GM19468 (cell line): Measurements from ENCODE around the gene KRTAP1-3.
"Not testable (repeated sequence)": the region's sequence is repeated elsewhere in the genome, so short reads cannot be mapped to it uniquely, and the experiment has no call there.

Experiments
- ATAC-seq: cut with Tn5 transposase; IDR thresholded peaks from one replicate; pipeline ENCODE4 v1.9.1; 2021; ENCODE audit warnings: mild to moderate bottlenecking, moderate library complexity, moderate number of reproducible peaks; ENCODE audit not compliant: unreplicated experiment; ENCODE audit errors: extremely low read depth

Gene KRTAP1-3

GRCh38 chr17:41055130-41055529 is 20.5 kb upstream of the KRTAP1-3 start, which contains the start of gene KRTAP2-2:
Gene KRTAP2-2, minus strand, starts transcription at chr17:41055230. Its CDS starts 19 bp downstream, at chr17:41055211.
- not testable (repeated sequence) for ATAC-seq

GRCh38 chr17:41054556-41054955 is 19.9 kb upstream of the KRTAP1-3 start:
- not testable (repeated sequence) for ATAC-seq

DNA sequence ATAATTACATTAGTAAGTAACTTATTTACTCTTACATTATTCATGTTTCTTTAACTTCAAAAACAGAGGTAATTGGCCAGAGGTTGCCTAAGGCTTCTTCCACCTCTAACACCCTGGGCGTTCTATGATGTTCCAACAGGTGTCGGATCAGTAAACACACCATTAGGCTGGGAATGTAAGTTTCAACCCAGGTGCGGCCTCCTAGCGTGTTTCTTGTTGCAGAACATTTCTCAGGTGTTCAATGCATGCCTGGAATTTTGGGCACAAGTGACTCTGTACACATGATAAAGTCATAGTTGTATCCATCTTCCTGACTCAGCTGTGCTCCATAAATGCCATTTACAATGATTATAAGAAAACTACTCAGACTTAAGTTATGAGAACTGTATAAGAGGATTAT is 19.4 kb upstream of the KRTAP1-3 start:
- no peak for ATAC-seq

GRCh38 chr17:41052566-41052965 is 17.9 kb upstream of the KRTAP1-3 start:
- no peak for ATAC-seq

DNA sequence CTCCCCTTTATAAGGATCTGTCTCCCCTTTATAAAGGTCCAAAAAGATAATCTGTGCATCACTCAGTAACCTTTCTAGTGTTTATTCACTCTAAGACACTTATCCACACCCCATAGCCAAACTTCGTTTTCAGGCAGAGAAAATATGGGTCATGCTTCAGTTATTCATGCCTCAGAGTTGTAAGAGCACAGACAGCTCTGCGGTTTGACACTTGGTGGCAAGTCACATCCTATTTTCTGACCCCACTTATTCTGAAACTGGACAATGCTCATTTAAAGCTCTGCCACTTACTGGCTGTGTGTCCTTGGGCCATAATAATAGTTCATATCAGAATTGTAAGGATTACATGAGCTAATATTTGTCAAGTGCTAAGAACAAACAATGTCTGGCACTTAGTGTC is 14.4 kb upstream of the KRTAP1-3 start:
- ATAC-seq, result no peak

DNA sequence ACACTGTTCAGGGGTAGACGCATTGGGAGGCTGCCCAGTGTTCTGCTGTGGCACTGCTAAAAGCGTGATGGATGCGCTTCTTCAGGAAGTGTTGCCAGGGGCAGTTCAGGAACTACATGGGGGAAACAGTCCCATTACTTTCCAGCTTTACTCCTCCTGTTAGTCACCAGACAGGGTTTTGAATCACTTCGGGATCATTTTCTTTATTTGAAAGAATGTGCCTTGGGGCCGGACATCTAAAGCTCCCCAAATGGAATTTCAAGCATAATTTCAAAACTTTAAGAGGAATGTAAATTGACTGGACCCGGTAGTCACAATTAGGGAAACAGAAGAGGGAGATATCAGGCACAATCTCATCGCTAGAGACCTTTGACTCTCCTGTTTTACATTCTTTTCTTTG is 13.8 kb upstream of the KRTAP1-3 start:
- no peak for ATAC-seq

DNA sequence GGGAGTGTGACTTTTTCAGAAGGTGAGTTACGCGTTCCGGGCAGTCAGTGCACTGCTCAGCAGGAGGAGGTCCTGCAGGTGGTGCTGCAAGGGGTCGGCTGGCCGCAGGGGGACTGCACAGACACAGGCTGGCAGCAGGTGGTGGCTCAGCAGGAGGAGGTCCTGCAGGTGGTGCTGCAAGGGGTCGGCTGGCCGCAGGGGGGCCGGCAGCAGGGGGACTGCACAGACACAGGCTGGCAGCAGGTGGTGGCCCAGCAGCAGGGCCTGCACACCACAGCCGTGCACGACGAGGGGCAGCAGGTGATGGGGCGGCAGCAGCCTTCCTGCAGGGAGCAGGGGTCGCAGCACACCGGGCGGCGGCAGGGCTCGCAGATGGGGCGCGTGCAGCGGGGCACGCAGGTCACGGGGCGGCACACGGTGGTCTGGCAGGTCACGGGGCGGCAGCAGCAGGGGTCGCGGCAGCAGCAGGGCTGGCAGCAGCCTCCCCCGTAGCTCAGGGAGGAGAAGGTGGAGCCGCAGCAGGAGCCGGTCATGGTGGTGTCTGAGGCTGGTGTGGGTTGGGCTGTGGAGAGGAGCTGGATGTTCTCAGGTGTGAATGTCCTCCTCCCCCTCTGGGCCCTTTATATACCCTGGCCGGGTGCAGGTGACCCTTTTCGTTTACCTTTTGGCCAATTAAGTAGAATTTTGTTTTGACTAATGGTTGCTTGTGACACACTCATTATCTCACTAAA is 12.2 kb upstream of the KRTAP1-3 start, which contains the start of gene KRTAP2-1:
Gene KRTAP2-1, minus strand, starts transcription at position 582 of the 731 bp plus-strand sequence. Its CDS starts 49 bp downstream, at position 533.
- ATAC-seq, result not testable (repeated sequence)

DNA sequence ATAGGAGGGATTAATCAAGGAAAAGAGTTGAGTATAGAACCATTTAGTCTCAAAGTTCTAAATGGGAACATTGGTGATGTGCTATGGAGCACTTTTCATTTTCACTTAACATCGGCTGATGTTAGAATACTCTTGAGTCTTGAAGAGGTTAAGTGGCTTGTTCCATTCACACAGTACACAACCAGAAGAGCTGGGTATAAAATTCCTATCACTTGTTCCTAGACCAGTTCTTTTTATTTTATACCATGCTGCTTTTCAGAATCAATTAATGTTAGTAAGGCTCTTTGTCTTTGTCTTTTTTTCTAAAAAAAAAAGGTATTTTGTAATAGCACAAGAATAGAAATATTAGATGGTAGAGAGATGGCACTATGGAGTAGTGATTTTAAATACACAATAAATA is 8.3 kb upstream of the KRTAP1-3 start:
- ATAC-seq, result no peak

- ATAC-seq, result not testable (repeated sequence)
These were observed 6.3 kb upstream of the KRTAP1-3 start, which contains the start of gene KRTAP1-1 for GRCh38 chr17:41040783-41041571. Gene KRTAP1-1, minus strand, starts transcription at chr17:41041450. Its CDS starts 53 bp downstream, at chr17:41041397.

GRCh38 chr17:41037853-41038350 is 3.2 kb upstream of the KRTAP1-3 start:
- no peak for ATAC-seq

GRCh38 chr17:41029633-41030245 is 4.9 kb downstream of the KRTAP1-3 start, which contains the start of gene KRTAP1-4:
Gene KRTAP1-4, minus strand, starts transcription at chr17:41030195. Its CDS starts 117 bp downstream, at chr17:41030078.
- ATAC-seq, result no peak

DNA sequence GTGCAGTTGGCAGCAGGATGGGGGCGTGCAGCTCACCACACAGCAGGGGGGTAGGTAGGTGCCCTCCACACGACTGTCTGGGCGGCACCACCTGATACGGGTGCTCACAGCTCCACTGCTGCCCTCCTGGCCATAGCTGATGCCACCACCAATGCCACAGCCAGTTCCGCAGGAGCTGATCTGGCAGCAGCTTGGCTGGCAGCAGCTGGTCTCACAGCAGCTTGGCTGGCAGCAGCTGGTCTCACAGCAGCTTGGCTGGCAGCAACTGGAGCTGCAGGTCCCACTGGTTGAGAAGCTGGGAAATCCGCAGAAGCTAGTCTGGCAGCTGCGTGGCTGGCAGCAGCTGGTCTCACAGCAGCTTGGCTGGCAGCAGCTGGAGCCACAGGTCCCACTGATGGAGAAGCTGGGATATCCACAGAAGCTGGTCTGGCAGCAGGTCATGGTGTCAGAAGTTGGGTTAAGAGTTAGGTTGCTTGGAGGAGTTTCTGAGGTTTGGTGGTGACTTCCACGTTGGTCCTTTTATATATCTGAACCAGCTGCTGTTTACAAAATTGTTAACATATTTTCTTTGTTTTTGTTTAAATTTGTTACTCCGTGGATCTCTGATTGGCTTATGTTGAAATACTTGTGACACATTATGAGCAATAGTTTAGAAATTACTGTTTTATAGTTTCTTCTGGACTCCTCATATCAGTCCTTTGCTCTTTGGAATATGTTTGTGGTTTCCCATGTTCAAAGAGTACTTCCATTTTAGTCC is 7.8 kb downstream of the KRTAP1-3 start, which contains the start of gene KRTAP1-5:
Gene KRTAP1-5, minus strand, starts transcription at position 494 of the 757 bp plus-strand sequence. Its CDS starts 53 bp downstream, at position 441.
- no peak for ATAC-seq

- no peak for ATAC-seq
These were observed 10.0 kb downstream of the KRTAP1-3 start for GRCh38 chr17:41024697-41025096.

- ATAC-seq, result no peak
These were observed 14.3 kb downstream of the KRTAP1-3 start for GRCh38 chr17:41020336-41020735.

- ATAC-seq, result no peak
These were observed 15.3 kb downstream of the KRTAP1-3 start for GRCh38 chr17:41019415-41019814.

GRCh38 chr17:41018541-41018940 is 16.1 kb downstream of the KRTAP1-3 start:
- no peak for ATAC-seq

DNA sequence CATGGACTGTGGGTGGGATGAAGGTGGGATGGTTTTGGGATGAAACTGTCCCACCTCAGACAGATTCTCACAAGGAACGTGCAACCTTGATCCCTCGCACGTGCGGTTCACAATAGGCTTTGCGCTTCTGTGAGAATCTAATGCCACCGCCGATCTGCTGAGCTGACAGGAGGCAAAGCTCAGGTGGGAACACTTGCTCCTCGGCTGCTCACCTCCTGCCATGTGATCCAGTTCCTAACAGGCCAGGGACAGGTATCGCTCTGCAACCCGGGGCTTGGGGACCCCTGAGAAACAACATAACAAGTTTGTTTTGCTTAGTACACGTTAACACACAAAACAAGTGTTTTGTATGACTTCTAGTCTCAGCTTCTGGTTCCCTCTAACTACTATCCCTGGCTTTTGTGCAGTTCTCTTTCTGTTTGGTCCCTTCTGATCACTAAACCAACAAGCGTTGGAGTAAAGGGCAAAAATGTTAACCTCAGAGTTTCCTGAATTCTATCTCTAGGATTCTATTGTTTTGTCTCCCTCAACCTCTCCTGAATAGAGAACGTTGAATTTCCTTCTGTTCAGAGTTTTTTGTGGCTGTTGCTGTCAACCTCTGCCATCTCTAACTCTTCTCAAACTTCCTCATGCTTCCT is 18.0 kb downstream of the KRTAP1-3 start:
- ATAC-seq, result no peak

- no peak for ATAC-seq
These were observed 19.2 kb downstream of the KRTAP1-3 start for GRCh38 chr17:41015454-41015853.

DNA sequence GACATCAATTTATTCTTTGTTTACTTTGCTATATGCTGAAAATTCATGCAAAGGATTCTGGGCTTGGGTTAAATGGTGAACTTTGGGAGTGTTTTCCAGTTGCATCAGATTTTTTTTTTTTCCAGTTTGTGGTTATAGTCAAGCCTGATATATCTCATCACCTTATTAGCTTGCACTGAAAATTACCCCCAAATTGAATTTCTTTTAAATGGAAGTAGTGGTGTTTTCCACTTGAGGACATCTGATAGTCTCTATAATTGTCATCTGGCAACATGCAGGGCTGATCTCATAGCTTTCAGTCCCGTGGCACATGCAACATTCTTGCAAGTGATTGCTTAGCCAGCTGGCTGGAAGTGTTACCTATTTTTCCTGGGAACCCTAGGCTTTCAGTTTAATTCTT is 21.1 kb downstream of the KRTAP1-3 start:
- no peak for ATAC-seq
